A549 (cell line): ENCODE results near the gene IHH. TPM values are rescaled to one million over a fixed set of nuclear protein-coding genes. Genes with fewer than 3 reads are reported as not detected.

Experiments
- polyA plus RNA-seq, 4 experiments: library from polyadenylated mRNA; depleted of rRNA in 3 of 4; stranded (reverse); fragments of >200 nt; fragmentation: RNase III in 1 of 4; extraction: RNeasy Plus Mini Kit Qiagen cat#74134 plus additional on column Dnase treatment in 1 of 4; gene quantifications; 2 replicates in 3 of 4; 3 replicates in 1 of 4; pipeline ENCODE4 v1.2.3, GENCODE V29; 2011 to 2017
- small RNA-seq, 6 experiments: library from RNA; depleted of rRNA; stranded (forward); fragments of <200 nt; gene quantifications; one replicate each; pipeline ENCODE3, GENCODE V24; 2012

The IHH gene
- polyA plus RNA-seq, 2 of the 4 experiments (the other 2 are of a cell fraction) = 0.13 TPM; not detected in 1

Small RNA genes lying within 50 kb of the gene (small RNA-seq; reads per million reads assigned to genes)
- gene MIR3131 = 0 to 2.1 (median 0.78) reads per million in 6 experiments
- gene RN7SL764P = 0 to 0.43 (median 0) reads per million in 6 experiments

Other genes starting within 250 kb of the IHH start
- not detected in 2 replicates for gene PRKAG3, start 229.1 kb downstream of the IHH start, polyA plus RNA-seq (2011; rRNA removed)
- not detected in 3 replicates for gene PRKAG3, start 229.1 kb downstream of the IHH start, polyA plus RNA-seq (2017; fragmentation: RNase III; extraction: RNeasy Plus Mini Kit Qiagen cat#74134 plus additional on column Dnase treatment)
- gene WNT6, start 201.1 kb downstream of the IHH start, polyA plus RNA-seq (2011; rRNA removed) = 0.05 and 0.06 TPM in 2 replicates
- 0.08 to 0.28 TPM (median 0.10 TPM) in 3 replicates for gene WNT6, start 201.1 kb downstream of the IHH start, polyA plus RNA-seq (2017; fragmentation: RNase III; extraction: RNeasy Plus Mini Kit Qiagen cat#74134 plus additional on column Dnase treatment)
- not detected in 2 replicates for gene WNT10A, start 180.1 kb downstream of the IHH start, polyA plus RNA-seq (2011; rRNA removed)
- 0.04 TPM in 2 of 3 replicates, not detected in the other for gene WNT10A, start 180.1 kb downstream of the IHH start, polyA plus RNA-seq (2017; fragmentation: RNase III; extraction: RNeasy Plus Mini Kit Qiagen cat#74134 plus additional on column Dnase treatment)
- gene CDK5R2, start 101.3 kb downstream of the IHH start, polyA plus RNA-seq (2011; rRNA removed) = 0.77 and 0.94 TPM in 2 replicates
- gene CDK5R2, start 101.3 kb downstream of the IHH start, polyA plus RNA-seq (2017; fragmentation: RNase III; extraction: RNeasy Plus Mini Kit Qiagen cat#74134 plus additional on column Dnase treatment) = 0.43 to 0.73 TPM (median 0.63 TPM) in 3 replicates
- gene FEV, start 75.7 kb downstream of the IHH start, polyA plus RNA-seq (2011; rRNA removed) = not detected in 2 replicates
- gene FEV, start 75.7 kb downstream of the IHH start, polyA plus RNA-seq (2017; fragmentation: RNase III; extraction: RNeasy Plus Mini Kit Qiagen cat#74134 plus additional on column Dnase treatment) = not detected in 3 replicates
- not detected in 2 replicates for gene CRYBA2, start 67.5 kb downstream of the IHH start, polyA plus RNA-seq (2011; rRNA removed)
- gene CRYBA2, start 67.5 kb downstream of the IHH start, polyA plus RNA-seq (2017; fragmentation: RNase III; extraction: RNeasy Plus Mini Kit Qiagen cat#74134 plus additional on column Dnase treatment) = not detected in 3 replicates
- 0.09 and 0.12 TPM in 2 replicates for gene CFAP65, start 19.4 kb downstream of the IHH start, polyA plus RNA-seq (2011; rRNA removed)
- gene CFAP65, start 19.4 kb downstream of the IHH start, polyA plus RNA-seq (2017; fragmentation: RNase III; extraction: RNeasy Plus Mini Kit Qiagen cat#74134 plus additional on column Dnase treatment) = 0.14 to 0.28 TPM (median 0.22 TPM) in 3 replicates
- gene NHEJ1, start 99.9 kb upstream of the IHH start, polyA plus RNA-seq (2011; rRNA removed) = 31.8 and 34.7 TPM in 2 replicates
- gene NHEJ1, start 99.9 kb upstream of the IHH start, polyA plus RNA-seq (2017; fragmentation: RNase III; extraction: RNeasy Plus Mini Kit Qiagen cat#74134 plus additional on column Dnase treatment) = 18.5 to 19.1 TPM (median 18.8 TPM) in 3 replicates
- 0.39 and 0.66 TPM in 2 replicates for gene SLC23A3, start 109.1 kb upstream of the IHH start, polyA plus RNA-seq (2011; rRNA removed)
- 0.80 to 0.90 TPM (median 0.83 TPM) in 3 replicates for gene SLC23A3, start 109.1 kb upstream of the IHH start, polyA plus RNA-seq (2017; fragmentation: RNase III; extraction: RNeasy Plus Mini Kit Qiagen cat#74134 plus additional on column Dnase treatment)
- gene CNPPD1, start 116.0 kb upstream of the IHH start, polyA plus RNA-seq (2011; rRNA removed) = 22.1 and 27.6 TPM in 2 replicates
- 22.4 to 24.0 TPM (median 23.6 TPM) in 3 replicates for gene CNPPD1, start 116.0 kb upstream of the IHH start, polyA plus RNA-seq (2017; fragmentation: RNase III; extraction: RNeasy Plus Mini Kit Qiagen cat#74134 plus additional on column Dnase treatment)
- gene RETREG2, start 117.4 kb upstream of the IHH start, polyA plus RNA-seq (2011; rRNA removed) = 67.5 and 83.2 TPM in 2 replicates
- gene RETREG2, start 117.4 kb upstream of the IHH start, polyA plus RNA-seq (2017; fragmentation: RNase III; extraction: RNeasy Plus Mini Kit Qiagen cat#74134 plus additional on column Dnase treatment) = 42.7 to 53.3 TPM (median 52.8 TPM) in 3 replicates
- gene ZFAND2B, start 145.9 kb upstream of the IHH start, polyA plus RNA-seq (2011; rRNA removed) = 29.1 and 30.3 TPM in 2 replicates
- gene ZFAND2B, start 145.9 kb upstream of the IHH start, polyA plus RNA-seq (2017; fragmentation: RNase III; extraction: RNeasy Plus Mini Kit Qiagen cat#74134 plus additional on column Dnase treatment) = 18.8 to 21.2 TPM (median 19.0 TPM) in 3 replicates
- 62.5 and 71.0 TPM in 2 replicates for gene ABCB6, start 158.0 kb upstream of the IHH start, polyA plus RNA-seq (2011; rRNA removed)
- 48.8 to 55.0 TPM (median 51.3 TPM) in 3 replicates for gene ABCB6, start 158.0 kb upstream of the IHH start, polyA plus RNA-seq (2017; fragmentation: RNase III; extraction: RNeasy Plus Mini Kit Qiagen cat#74134 plus additional on column Dnase treatment)
- 75.2 and 115 TPM in 2 replicates for gene ATG9A, start 168.7 kb upstream of the IHH start, polyA plus RNA-seq (2011; rRNA removed)
- 34.6 to 41.9 TPM (median 39.2 TPM) in 3 replicates for gene ATG9A, start 168.7 kb upstream of the IHH start, polyA plus RNA-seq (2017; fragmentation: RNase III; extraction: RNeasy Plus Mini Kit Qiagen cat#74134 plus additional on column Dnase treatment)
- 29.5 and 30.3 TPM in 2 replicates for gene ANKZF1, start 168.9 kb upstream of the IHH start, polyA plus RNA-seq (2011; rRNA removed)
- 17.7 to 25.1 TPM (median 23.2 TPM) in 3 replicates for gene ANKZF1, start 168.9 kb upstream of the IHH start, polyA plus RNA-seq (2017; fragmentation: RNase III; extraction: RNeasy Plus Mini Kit Qiagen cat#74134 plus additional on column Dnase treatment)
- 8.7 and 10.0 TPM in 2 replicates for gene GLB1L, start 184.5 kb upstream of the IHH start, polyA plus RNA-seq (2011; rRNA removed)
- 5.8 to 8.0 TPM (median 5.9 TPM) in 3 replicates for gene GLB1L, start 184.5 kb upstream of the IHH start, polyA plus RNA-seq (2017; fragmentation: RNase III; extraction: RNeasy Plus Mini Kit Qiagen cat#74134 plus additional on column Dnase treatment)
- 43.3 and 53.0 TPM in 2 replicates for gene STK16, start 184.6 kb upstream of the IHH start, polyA plus RNA-seq (2011; rRNA removed)
- gene STK16, start 184.6 kb upstream of the IHH start, polyA plus RNA-seq (2017; fragmentation: RNase III; extraction: RNeasy Plus Mini Kit Qiagen cat#74134 plus additional on column Dnase treatment) = 36.9 to 40.4 TPM (median 37.0 TPM) in 3 replicates
- gene TUBA4B, start 192.3 kb upstream of the IHH start, polyA plus RNA-seq (2011; rRNA removed) = 0.94 and 1.3 TPM in 2 replicates
- gene TUBA4B, start 192.3 kb upstream of the IHH start, polyA plus RNA-seq (2017; fragmentation: RNase III; extraction: RNeasy Plus Mini Kit Qiagen cat#74134 plus additional on column Dnase treatment) = 0.55 to 0.73 TPM (median 0.71 TPM) in 3 replicates
- gene TUBA4A, start 193.0 kb upstream of the IHH start, polyA plus RNA-seq (2011; rRNA removed) = 222 and 251 TPM in 2 replicates
- gene TUBA4A, start 193.0 kb upstream of the IHH start, polyA plus RNA-seq (2017; fragmentation: RNase III; extraction: RNeasy Plus Mini Kit Qiagen cat#74134 plus additional on column Dnase treatment) = 450 to 495 TPM (median 462 TPM) in 3 replicates
- gene DNAJB2, start 218.4 kb upstream of the IHH start, polyA plus RNA-seq (2011; rRNA removed) = 25.6 and 31.0 TPM in 2 replicates
- 37.5 to 55.5 TPM (median 53.7 TPM) in 3 replicates for gene DNAJB2, start 218.4 kb upstream of the IHH start, polyA plus RNA-seq (2017; fragmentation: RNase III; extraction: RNeasy Plus Mini Kit Qiagen cat#74134 plus additional on column Dnase treatment)
- 0.44 and 0.62 TPM in 2 replicates for gene PTPRN, start 248.5 kb upstream of the IHH start, polyA plus RNA-seq (2011; rRNA removed)
- gene PTPRN, start 248.5 kb upstream of the IHH start, polyA plus RNA-seq (2017; fragmentation: RNase III; extraction: RNeasy Plus Mini Kit Qiagen cat#74134 plus additional on column Dnase treatment) = 0.90 to 1.1 TPM (median 0.97 TPM) in 3 replicates